ENCODE measurements around the gene UGT1A1.

The UGT1A1 gene

GRCh38 chr2:233779722-233780121 lies 19.7 kb downstream of the UGT1A1 start:
- Histone ChIP-seq H3K27ac (ENCODE audit: low read depth, low read length) (no peak overlapping the region), H3K4me3 (ENCODE audit: low read depth, low read length) (no peak overlapping the region), H3K27me3 (ENCODE audit: control insufficient read depth, insufficient read depth, low read length) (no peaks in the 10 kb centered on the region), H3K36me3 (ENCODE audit: control insufficient read depth, insufficient read depth, low read length) (no peaks in the 10 kb centered on the region), H3K9ac (ENCODE audit: low read depth, low read length) (no peak overlapping the region), H3K4me1 (ENCODE audit: control insufficient read depth, insufficient read depth, low read length) (no peaks in the 10 kb centered on the region), H3K9me3 (ENCODE audit: control insufficient read depth, insufficient read depth, low read length) (peaks cover 26% of the 10 kb centered on the region)

GRCh38 chr2:233780771-233781170 lies 20.7 kb downstream of the UGT1A1 start:
- no peaks in the 10 kb centered on the region for H3K4me1 ChIP-seq (ENCODE audit: control insufficient read depth, insufficient read depth, low read length)
- H3K9me3 ChIP-seq (ENCODE audit: control insufficient read depth, insufficient read depth, low read length): peaks cover 21% of the 10 kb centered on the region
- H3K36me3 ChIP-seq (ENCODE audit: control insufficient read depth, insufficient read depth, low read length): no peaks in the 10 kb centered on the region
- H3K27me3 ChIP-seq (ENCODE audit: control insufficient read depth, insufficient read depth, low read length): no peaks in the 10 kb centered on the region
- H3K9ac ChIP-seq (ENCODE audit: low read depth, low read length): no peak overlapping the region
- H3K4me3 ChIP-seq (ENCODE audit: low read depth, low read length): no peak overlapping the region
- no peak overlapping the region for H3K27ac ChIP-seq (ENCODE audit: low read depth, low read length)

GRCh38 chr2:233789554-233789953 lies 29.5 kb downstream of the UGT1A1 start:
- H3K27ac ChIP-seq (ENCODE audit: low read depth, low read length): no peak overlapping the region
- H3K4me1 ChIP-seq (ENCODE audit: control insufficient read depth, insufficient read depth, low read length): no peaks in the 10 kb centered on the region
- H3K9ac ChIP-seq (ENCODE audit: low read depth, low read length): no peak overlapping the region
- H3K36me3 ChIP-seq (ENCODE audit: control insufficient read depth, insufficient read depth, low read length): no peaks in the 10 kb centered on the region
- no peaks in the 10 kb centered on the region for H3K27me3 ChIP-seq (ENCODE audit: control insufficient read depth, insufficient read depth, low read length)
- no peak overlapping the region for H3K4me3 ChIP-seq (ENCODE audit: low read depth, low read length)
- H3K9me3 ChIP-seq (ENCODE audit: control insufficient read depth, insufficient read depth, low read length): no peaks in the 10 kb centered on the region; the same call in 1 of the 2 replicates

- Histone ChIP-seq H3K27ac (ENCODE audit: low read depth, low read length) (no peak overlapping the region), H3K36me3 (ENCODE audit: control insufficient read depth, insufficient read depth, low read length) (no peaks in the 10 kb centered on the region), H3K4me3 (ENCODE audit: low read depth, low read length) (no peak overlapping the region), H3K9me3 (ENCODE audit: control insufficient read depth, insufficient read depth, low read length) (no peaks in the 10 kb centered on the region), H3K27me3 (ENCODE audit: control insufficient read depth, insufficient read depth, low read length) (no peaks in the 10 kb centered on the region), H3K9ac (ENCODE audit: low read depth, low read length) (no peak overlapping the region), H3K4me1 (ENCODE audit: control insufficient read depth, insufficient read depth, low read length) (no peaks in the 10 kb centered on the region)
These were observed 31.2 kb downstream of the UGT1A1 start for GRCh38 chr2:233791151-233791882.

GRCh38 chr2:233791883-233792329 lies 31.8 kb downstream of the UGT1A1 start:
- Histone ChIP-seq H3K27ac (ENCODE audit: low read depth, low read length) (no peak overlapping the region), H3K27me3 (ENCODE audit: control insufficient read depth, insufficient read depth, low read length) (no peaks in the 10 kb centered on the region), H3K4me3 (ENCODE audit: low read depth, low read length) (no peak overlapping the region), H3K9me3 (ENCODE audit: control insufficient read depth, insufficient read depth, low read length) (no peaks in the 10 kb centered on the region), H3K36me3 (ENCODE audit: control insufficient read depth, insufficient read depth, low read length) (no peaks in the 10 kb centered on the region), H3K4me1 (ENCODE audit: control insufficient read depth, insufficient read depth, low read length) (no peaks in the 10 kb centered on the region), H3K9ac (ENCODE audit: low read depth, low read length) (no peak overlapping the region)

GRCh38 chr2:233792720-233793119 lies 32.6 kb downstream of the UGT1A1 start:
- no peak overlapping the region for H3K4me3 ChIP-seq (ENCODE audit: low read depth, low read length)
- H3K9me3 ChIP-seq (ENCODE audit: control insufficient read depth, insufficient read depth, low read length): 0 out of 2 replicates have a peak, but pooled peaks cover under 1% of the 10 kb centered on the region
- H3K9ac ChIP-seq (ENCODE audit: low read depth, low read length): no peak overlapping the region
- H3K27ac ChIP-seq (ENCODE audit: low read depth, low read length): no peak overlapping the region
- H3K27me3 ChIP-seq (ENCODE audit: control insufficient read depth, insufficient read depth, low read length): no peaks in the 10 kb centered on the region
- no peaks in the 10 kb centered on the region for H3K4me1 ChIP-seq (ENCODE audit: control insufficient read depth, insufficient read depth, low read length)
- H3K36me3 ChIP-seq (ENCODE audit: control insufficient read depth, insufficient read depth, low read length): no peaks in the 10 kb centered on the region

- Histone ChIP-seq H3K9me3 (ENCODE audit: control insufficient read depth, insufficient read depth, low read length) (0 out of 2 replicates have a peak, but pooled peaks cover 6% of the 10 kb centered on the region), H3K27ac (ENCODE audit: low read depth, low read length) (no peak overlapping the region), H3K4me3 (ENCODE audit: low read depth, low read length) (no peak overlapping the region), H3K4me1 (ENCODE audit: control insufficient read depth, insufficient read depth, low read length) (no peaks in the 10 kb centered on the region), H3K36me3 (ENCODE audit: control insufficient read depth, insufficient read depth, low read length) (no peaks in the 10 kb centered on the region), H3K9ac (ENCODE audit: low read depth, low read length) (no peak overlapping the region), H3K27me3 (ENCODE audit: control insufficient read depth, insufficient read depth, low read length) (no peaks in the 10 kb centered on the region)
These were observed 33.5 kb downstream of the UGT1A1 start for GRCh38 chr2:233793465-233794127.

- Histone ChIP-seq H3K4me3 (ENCODE audit: low read depth, low read length) (no peak overlapping the region), H3K27ac (ENCODE audit: low read depth, low read length) (no peak overlapping the region), H3K9ac (ENCODE audit: low read depth, low read length) (no peak overlapping the region)
These were observed 34.1 kb downstream of the UGT1A1 start for GRCh38 chr2:233794128-233794658.

GRCh38 chr2:233795735-233796171 lies 35.7 kb downstream of the UGT1A1 start:
- Histone ChIP-seq H3K36me3 (ENCODE audit: control insufficient read depth, insufficient read depth, low read length) (no peaks in the 10 kb centered on the region), H3K27me3 (ENCODE audit: control insufficient read depth, insufficient read depth, low read length) (no peaks in the 10 kb centered on the region), H3K9me3 (ENCODE audit: control insufficient read depth, insufficient read depth, low read length) (peaks cover 6% of the 10 kb centered on the region; the same call in 1 of the 2 replicates), H3K27ac (ENCODE audit: low read depth, low read length) (no peak overlapping the region), H3K4me3 (ENCODE audit: low read depth, low read length) (no peak overlapping the region), H3K9ac (ENCODE audit: low read depth, low read length) (no peak overlapping the region), H3K4me1 (ENCODE audit: control insufficient read depth, insufficient read depth, low read length) (no peaks in the 10 kb centered on the region)

More at GRCh38 chr2:233794128-233794658, 34.1 kb downstream of the UGT1A1 start:
- Histone ChIP-seq H3K9me3 (ENCODE audit: control insufficient read depth, insufficient read depth, low read length) (peaks cover 6% of the 10 kb centered on the region; the same call in 1 of the 2 replicates), H3K27me3 (ENCODE audit: control insufficient read depth, insufficient read depth, low read length) (no peaks in the 10 kb centered on the region), H3K36me3 (ENCODE audit: control insufficient read depth, insufficient read depth, low read length) (no peaks in the 10 kb centered on the region), H3K4me1 (ENCODE audit: control insufficient read depth, insufficient read depth, low read length) (no peaks in the 10 kb centered on the region)

- no peak overlapping the region for H3K4me3 ChIP-seq (ENCODE audit: low read depth, low read length)
- H3K27me3 ChIP-seq (ENCODE audit: control insufficient read depth, insufficient read depth, low read length): no peaks in the 10 kb centered on the region
- no peak overlapping the region for H3K27ac ChIP-seq (ENCODE audit: low read depth, low read length)
- H3K9ac ChIP-seq (ENCODE audit: low read depth, low read length): no peak overlapping the region
- H3K9me3 ChIP-seq (ENCODE audit: control insufficient read depth, insufficient read depth, low read length): peaks cover 6% of the 10 kb centered on the region
- H3K4me1 ChIP-seq (ENCODE audit: control insufficient read depth, insufficient read depth, low read length): no peaks in the 10 kb centered on the region
- no peaks in the 10 kb centered on the region for H3K36me3 ChIP-seq (ENCODE audit: control insufficient read depth, insufficient read depth, low read length)
These were observed 36.2 kb downstream of the UGT1A1 start for GRCh38 chr2:233796254-233796653.

Measured in HUES48 (cell line).